GM21723 (cell line): ENCODE results near the gene TBL2.
A peak's percentile ranks its signal among the peaks of the same experiment; 100 is the strongest.
"Not testable (repeated sequence)": the region's sequence is repeated elsewhere in the genome, so short reads cannot be mapped to it uniquely, and the experiment has no call there.

Experiments
- ATAC-seq: cut with Tn5 transposase; IDR thresholded peaks from one replicate; pipeline ENCODE4 v1.9.1; 2021; ENCODE audit warnings: mild to moderate bottlenecking, moderate library complexity; ENCODE audit not compliant: unreplicated experiment

TBL2 gene

GRCh38 chr7:73537051-73537450 lies 41.3 kb downstream of the TBL2 start:
- ATAC-seq = no peak

GRCh38 chr7:73536479-73536878 lies 41.9 kb downstream of the TBL2 start:
- no peak for ATAC-seq

GRCh38 chr7:73535918-73536317 lies 42.5 kb downstream of the TBL2 start:
- ATAC-seq = not testable (repeated sequence)

GRCh38 chr7:73533742-73534141 lies 44.6 kb downstream of the TBL2 start:
- ATAC-seq = no peak

- ATAC-seq = no peak
These were observed 46.2 kb downstream of the TBL2 start for GRCh38 chr7:73532224-73532623.

GRCh38 chr7:73530800-73531199 lies 47.6 kb downstream of the TBL2 start:
- no peak for ATAC-seq

GRCh38 chr7:73526896-73527821 lies 51.2 kb downstream of the TBL2 start:
- no peak for ATAC-seq

GRCh38 chr7:73526158-73526494 lies 52.3 kb downstream of the TBL2 start:
- not testable (repeated sequence) for ATAC-seq

GRCh38 chr7:73522105-73522872 lies 56.1 kb downstream of the TBL2 start, which contains the start of gene BAZ1B:
Gene BAZ1B (minus strand): TSS chr7:73522293. CDS start chr7:73521933, 360 bp downstream.
- peak; percentile 86 for ATAC-seq

- ATAC-seq = peak; percentile 49
These were observed 56.7 kb downstream of the TBL2 start for GRCh38 chr7:73521636-73522104.

- no peak for ATAC-seq
These were observed 57.4 kb downstream of the TBL2 start for GRCh38 chr7:73520673-73521635.

- no peak for ATAC-seq
These were observed 58.3 kb downstream of the TBL2 start for GRCh38 chr7:73519867-73520672.

GRCh38 chr7:73518470-73518869 lies 59.9 kb downstream of the TBL2 start:
- no peak for ATAC-seq
